Suprapubic skin (tissue), 4 donors: ENCODE measurements around the gene PKP3. TPM values are rescaled to one million over a fixed set of nuclear protein-coding genes. Genes with fewer than 3 reads are reported as not detected.
"Not testable (repeated sequence)": the region's sequence is repeated elsewhere in the genome, so short reads cannot be mapped to it uniquely, and the experiment has no call there.

Experiments
- DNase-seq, 2 donors: peaks; one replicate each; pipeline ENCODE4 v3.0.0-alpha.2; 2019; ENCODE audit warnings: low spot score in 2 of 2
- H3K27ac ChIP-seq: fragments of 200-600 bp; sonication (generic); one replicate; pipeline ENCODE4 v1.5.1; 2019
- H3K27me3 ChIP-seq: fragments of 200-600 bp; sonication (generic); one replicate; pipeline ENCODE4 v1.5.1; 2019
- H3K36me3 ChIP-seq: fragments of 200-600 bp; sonication (generic); one replicate; pipeline ENCODE4 v1.5.1; 2019
- H3K4me1 ChIP-seq: fragments of 200-600 bp; sonication (generic); one replicate; pipeline ENCODE4 v1.5.1; 2019
- H3K4me3 ChIP-seq: fragments of 200-600 bp; sonication (generic); one replicate; pipeline ENCODE4 v1.5.1; 2019; ENCODE audit warnings: mild to moderate bottlenecking
- H3K9me3 ChIP-seq: fragments of 200-600 bp; sonication (generic); one replicate; pipeline ENCODE4 v1.5.1; 2019
- EP300 ChIP-seq: sonication (generic); formaldehyde crosslinking; IDR thresholded peaks from one replicate; pipeline ENCODE4 v1.6.1; 2017; ENCODE audit warnings: antibody characterized with exemption
- POLR2A ChIP-seq, 2 donors: fragments of 450-650 bp; IDR thresholded peaks; one replicate each; pipeline ENCODE4 v1.6.1; 2017; ENCODE audit warnings: antibody characterized with exemption in 2 of 2, mild to moderate bottlenecking in 2 of 2, moderate library complexity in 2 of 2
- POLR2AphosphoS5 ChIP-seq, 3 donors: sonication (generic); formaldehyde crosslinking; IDR thresholded peaks; one replicate each; pipeline ENCODE4 v1.6.1; 2017; ENCODE audit warnings: antibody characterized with exemption in 3 of 3
- WGBS: methylation state at CpG from one replicate; pipeline ENCODE4 v1.1.5; 2018; 5-methylcytosine and 5-hydroxymethylcytosine counted together
- total RNA-seq, 4 donors: library from RNA; depleted of rRNA; stranded (reverse); fragments of >200 nt; gene quantifications; one replicate each; pipeline ENCODE4 v1.1.0, GENCODE V29; 2016
- TF ChIP-seq, protein P1 (sequence below), 2 donors: fragments of 200-600 bp in 1 of 2; fragments of 450-650 bp in 1 of 2; sonication (generic) in 1 of 2; IDR thresholded peaks; one replicate each; pipeline ENCODE4 v1.5.1; 2016 to 2019; ENCODE audit warnings: antibody characterized with exemption in 2 of 2, mild to moderate bottlenecking in 1 of 2, moderate library complexity in 1 of 2

Gene PKP3
- total RNA-seq, 4 donors from 2014 or later: 318 to 486 (median 428) TPM

DNA sequence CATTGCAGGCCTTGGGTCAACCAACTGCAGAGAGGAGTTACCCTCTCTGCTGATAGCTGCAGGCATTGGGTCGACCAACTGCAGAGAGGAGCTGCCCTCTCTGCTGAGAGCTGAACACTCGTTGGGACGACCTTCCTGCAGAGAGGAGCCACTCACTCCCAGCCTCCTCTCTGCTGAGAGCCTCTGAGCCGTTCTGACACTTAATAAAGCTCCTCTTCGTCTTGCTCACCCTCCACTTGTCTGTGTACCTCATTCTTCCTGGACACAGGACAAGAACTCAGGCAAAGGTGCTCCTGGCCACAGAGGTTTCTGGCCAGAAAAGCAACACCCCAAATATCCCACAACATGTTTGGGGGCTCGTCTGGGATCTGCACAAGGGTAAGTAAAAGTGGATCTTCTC lies 7.5 kb upstream of the PKP3 start:
- Histone ChIP-seq H3K9me3 (no peaks in the 10 kb centered on the region), H3K4me1 (peaks cover 7% of the 10 kb centered on the region), H3K4me3 (no peak overlapping the region), H3K27me3 (peaks cover 5% of the 10 kb centered on the region), H3K27ac (no peak overlapping the region), H3K36me3 (no peaks in the 10 kb centered on the region)
- TF ChIP-seq POLR2AphosphoS5 (IDR thresholded peaks at IDR 0.05): no peak
- no peak for TF ChIP-seq POLR2A (IDR thresholded peaks at IDR 0.05)
- TF ChIP-seq, protein P1, sequence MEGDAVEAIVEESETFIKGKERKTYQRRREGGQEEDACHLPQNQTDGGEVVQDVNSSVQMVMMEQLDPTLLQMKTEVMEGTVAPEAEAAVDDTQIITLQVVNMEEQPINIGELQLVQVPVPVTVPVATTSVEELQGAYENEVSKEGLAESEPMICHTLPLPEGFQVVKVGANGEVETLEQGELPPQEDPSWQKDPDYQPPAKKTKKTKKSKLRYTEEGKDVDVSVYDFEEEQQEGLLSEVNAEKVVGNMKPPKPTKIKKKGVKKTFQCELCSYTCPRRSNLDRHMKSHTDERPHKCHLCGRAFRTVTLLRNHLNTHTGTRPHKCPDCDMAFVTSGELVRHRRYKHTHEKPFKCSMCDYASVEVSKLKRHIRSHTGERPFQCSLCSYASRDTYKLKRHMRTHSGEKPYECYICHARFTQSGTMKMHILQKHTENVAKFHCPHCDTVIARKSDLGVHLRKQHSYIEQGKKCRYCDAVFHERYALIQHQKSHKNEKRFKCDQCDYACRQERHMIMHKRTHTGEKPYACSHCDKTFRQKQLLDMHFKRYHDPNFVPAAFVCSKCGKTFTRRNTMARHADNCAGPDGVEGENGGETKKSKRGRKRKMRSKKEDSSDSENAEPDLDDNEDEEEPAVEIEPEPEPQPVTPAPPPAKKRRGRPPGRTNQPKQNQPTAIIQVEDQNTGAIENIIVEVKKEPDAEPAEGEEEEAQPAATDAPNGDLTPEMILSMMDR (IDR thresholded peaks at IDR 0.05): no peak
- no peak for TF ChIP-seq EP300
- 95% methylated on average over 6 of the region's 6 CpGs for WGBS
- no peak for DNase-seq

DNA sequence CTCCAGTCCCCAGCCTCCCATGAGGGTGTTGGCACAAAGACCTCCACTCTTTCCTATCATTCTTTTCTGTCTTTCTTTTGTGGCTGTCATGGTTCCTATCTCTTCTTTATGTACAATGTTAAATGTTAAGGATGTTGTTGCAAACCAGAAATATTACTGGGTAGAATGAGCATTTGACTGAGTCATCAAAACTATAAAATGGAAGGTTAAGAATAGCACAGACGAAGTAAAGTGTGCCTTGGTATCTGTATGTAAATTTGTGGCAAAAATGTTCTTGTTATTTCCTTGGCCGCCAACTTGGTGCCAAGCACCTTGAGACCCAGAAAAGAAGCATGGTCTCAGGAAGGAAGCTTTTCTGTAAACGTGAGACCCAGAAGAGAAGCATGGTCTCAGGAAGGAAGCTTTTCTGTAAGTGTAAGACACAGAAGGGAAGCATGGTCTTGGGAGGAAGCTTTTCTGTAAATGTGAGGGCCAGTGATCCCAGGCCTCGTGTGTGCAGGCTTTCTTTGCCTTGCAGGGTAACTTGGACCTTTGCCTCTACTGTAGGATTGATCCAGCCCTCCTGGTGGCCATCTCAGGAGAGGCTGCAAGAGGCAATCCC lies 6.7 kb upstream of the PKP3 start:
- DNase-seq: no peak
- H3K4me3 ChIP-seq: no peak overlapping the region
- 63% methylated on average over 4 of the region's 4 CpGs for WGBS
- TF ChIP-seq, protein P1 (IDR thresholded peaks at IDR 0.05): no peak
- TF ChIP-seq EP300 (no peak), POLR2AphosphoS5 (IDR thresholded peaks at IDR 0.05) (no peak), POLR2A (IDR thresholded peaks at IDR 0.05) (no peak)
- peaks cover 13% of the 10 kb centered on the region for H3K27me3 ChIP-seq
- H3K36me3 ChIP-seq: no peaks in the 10 kb centered on the region
- H3K4me1 ChIP-seq: peaks cover 16% of the 10 kb centered on the region
- no peak overlapping the region for H3K27ac ChIP-seq
- H3K9me3 ChIP-seq: no peaks in the 10 kb centered on the region

DNA sequence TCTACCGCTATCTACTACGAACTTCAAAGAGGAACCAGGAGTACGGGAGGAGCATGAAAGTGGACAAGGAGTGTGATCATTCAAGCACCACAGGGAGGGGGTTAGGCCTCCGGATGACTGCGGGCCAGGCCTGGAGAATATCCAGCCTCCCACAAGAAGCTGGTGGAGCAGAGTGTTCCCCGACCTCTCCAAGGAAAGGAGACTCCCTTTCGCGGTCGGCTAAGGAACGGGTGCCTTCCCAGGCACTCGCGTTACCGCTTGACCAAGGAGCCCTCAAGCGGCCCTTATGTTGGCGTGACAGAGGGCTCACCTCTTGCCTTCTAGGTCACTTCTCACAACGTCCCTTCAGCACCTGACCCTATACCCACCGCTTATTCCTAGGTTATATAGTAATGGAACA lies 4.6 kb upstream of the PKP3 start:
- H3K9me3 ChIP-seq, DNase-seq, H3K27ac ChIP-seq, H3K4me3 ChIP-seq, H3K36me3 ChIP-seq: not testable (repeated sequence)
- H3K4me1 ChIP-seq: peaks cover 17% of the 10 kb centered on the region
- peaks cover 13% of the 10 kb centered on the region for H3K27me3 ChIP-seq
- 81% methylated on average over 6 of the region's 17 CpGs for WGBS

DNA sequence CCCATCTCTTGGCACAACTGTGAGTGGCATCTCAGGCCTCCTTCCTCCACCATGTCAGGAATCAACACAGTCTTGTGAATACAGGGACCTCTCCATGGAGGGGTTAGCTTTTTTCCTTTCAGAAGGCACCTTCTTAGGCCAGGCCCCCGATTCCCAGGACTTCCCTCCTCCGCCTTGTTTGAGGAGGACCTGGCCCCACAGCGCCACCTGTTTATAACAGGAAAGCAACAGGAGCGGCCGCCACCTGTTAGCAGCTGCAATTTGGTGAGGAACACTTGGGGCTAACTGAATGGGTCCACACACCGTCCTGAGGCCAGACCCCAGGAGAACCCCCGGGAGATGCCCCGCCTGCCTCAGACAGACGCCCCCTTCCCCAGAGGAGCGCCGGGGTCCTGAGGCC lies 3.8 kb upstream of the PKP3 start:
- Histone ChIP-seq H3K36me3 (no peaks in the 10 kb centered on the region), H3K9me3 (no peaks in the 10 kb centered on the region), H3K27ac (no peak overlapping the region), H3K4me1 (peaks cover 18% of the 10 kb centered on the region), H3K27me3 (peaks cover 13% of the 10 kb centered on the region), H3K4me3 (no peak overlapping the region)
- TF ChIP-seq, protein P1 (IDR thresholded peaks at IDR 0.05): no peak
- TF ChIP-seq POLR2AphosphoS5 (IDR thresholded peaks at IDR 0.05): no peak
- no peak for TF ChIP-seq EP300
- TF ChIP-seq POLR2A (IDR thresholded peaks at IDR 0.05): no peak
- 41% methylated on average over 7 of the region's 11 CpGs for WGBS
- DNase-seq: no peak

DNA sequence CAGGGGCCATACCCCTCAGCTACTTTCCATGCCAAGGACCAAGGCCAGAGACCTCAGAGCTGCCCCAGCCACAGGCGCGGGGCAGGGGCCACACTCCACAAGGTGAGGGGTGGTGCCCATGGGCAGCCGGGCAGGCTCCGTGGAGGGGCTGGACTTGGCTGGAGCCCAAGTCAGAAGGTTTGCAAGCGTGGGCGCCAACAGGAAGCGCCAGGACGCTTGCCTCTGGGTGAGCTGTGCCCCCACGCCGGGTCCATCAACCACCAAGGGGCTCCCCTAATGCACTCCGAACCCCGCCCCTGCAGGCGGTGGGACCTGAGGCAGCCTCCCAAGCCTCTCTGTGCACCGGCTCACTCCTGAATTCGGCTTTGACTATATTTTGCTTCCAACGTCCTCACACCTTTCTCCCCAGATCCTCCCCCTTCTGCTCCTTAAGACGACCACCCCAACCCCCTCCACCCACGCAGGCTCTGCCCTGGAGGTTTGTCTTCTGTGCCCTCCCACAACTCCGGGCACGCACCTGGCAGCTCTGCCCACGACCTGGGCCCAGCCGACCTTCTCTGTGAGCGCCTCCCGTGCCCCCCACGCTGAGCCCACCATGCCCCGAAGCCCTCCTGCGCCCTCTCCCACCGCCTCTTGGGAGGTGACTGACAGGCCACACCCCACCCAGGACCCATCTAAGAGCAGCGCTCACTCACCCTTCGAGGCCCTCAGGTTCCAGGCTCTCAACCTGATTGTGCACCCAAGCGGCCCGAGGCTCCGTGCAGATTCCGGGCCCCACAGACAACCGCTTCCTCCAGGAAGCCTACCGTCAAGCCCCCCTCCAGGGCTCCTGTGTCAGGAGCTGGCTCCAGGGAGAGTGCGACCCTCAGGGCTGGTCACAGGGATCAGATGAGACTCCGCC lies 2.6 kb upstream of the PKP3 start:
- Histone ChIP-seq H3K27ac (peak overlapping the region; percentile 92), H3K4me3 (peak overlapping the region; percentile 58), H3K36me3 (no peaks in the 10 kb centered on the region), H3K4me1 (peaks cover 30% of the 10 kb centered on the region), H3K9me3 (no peaks in the 10 kb centered on the region), H3K27me3 (peaks cover 13% of the 10 kb centered on the region)
- WGBS: 51% methylated on average over 27 of the region's 38 CpGs
- TF ChIP-seq EP300 (no peak), POLR2AphosphoS5 (IDR thresholded peaks at IDR 0.05) (no peak), POLR2A (IDR thresholded peaks at IDR 0.05) (no peak)
- TF ChIP-seq, protein P1 (IDR thresholded peaks at IDR 0.05): no peak
- no peak for DNase-seq
